Ishikawa (cell line): ENCODE measurements around the gene ARHGEF2.

Source experiments
- CEBPB ChIP-seq: IDR thresholded peaks from 2 replicates; pipeline ENCODE4 v1.6.1; 2012
- CREB1 ChIP-seq: IDR thresholded peaks from 2 replicates; pipeline ENCODE4 v1.6.1; 2012; ENCODE audit warnings: low read depth
- EGR1 ChIP-seq: IDR thresholded peaks from 2 replicates; pipeline ENCODE4 v1.6.1; 2012
- EP300 ChIP-seq: IDR thresholded peaks from 2 replicates; pipeline ENCODE4 v1.6.1; 2012; ENCODE audit warnings: borderline replicate concordance
- FOXM1 ChIP-seq: IDR thresholded peaks from 2 replicates; pipeline ENCODE4 v1.6.1; 2012; ENCODE audit warnings: low read depth, borderline replicate concordance
- MAX ChIP-seq: IDR thresholded peaks from 2 replicates; pipeline ENCODE4 v1.6.1; 2012
- NFIC ChIP-seq: IDR thresholded peaks from 2 replicates; pipeline ENCODE4 v1.6.1; 2012
- RAD21 ChIP-seq: IDR thresholded peaks from 2 replicates; pipeline ENCODE4 v1.6.1; 2012; ENCODE audit warnings: low read depth
- TAF1 ChIP-seq: IDR thresholded peaks from 2 replicates; pipeline ENCODE4 v1.6.1; 2012; ENCODE audit warnings: low read depth, mild to moderate bottlenecking
- TCF12 ChIP-seq: IDR thresholded peaks from 2 replicates; pipeline ENCODE4 v1.6.1; 2012; ENCODE audit warnings: low read depth
- TEAD4 ChIP-seq: IDR thresholded peaks from 2 replicates; pipeline ENCODE4 v1.6.1; 2012
- YY1 ChIP-seq: IDR thresholded peaks from 2 replicates; pipeline ENCODE4 v1.6.1; 2012; ENCODE audit warnings: low read depth
- ZBTB7A ChIP-seq: IDR thresholded peaks from 2 replicates; pipeline ENCODE4 v1.6.1; 2012; ENCODE audit warnings: low read depth
- TF ChIP-seq, protein P1 (sequence below): IDR thresholded peaks from 2 replicates; pipeline ENCODE4 v1.6.1; 2012; ENCODE audit warnings: low read depth, mild to moderate bottlenecking
- TF ChIP-seq, protein P2 (sequence below): IDR thresholded peaks from 2 replicates; pipeline ENCODE4 v1.6.1; 2012

Gene ARHGEF2

GRCh38 chr1:156020293-156021092, 42.1 kb upstream of the ARHGEF2 start, which contains the start of gene SSR2:
SSR2 (minus strand) TSS chr1:156020951; CDS start chr1:156020167, 784 bp downstream.
- TF ChIP-seq MAX = peak; percentile 57
- no peak for TF ChIP-seq CEBPB
- TF ChIP-seq CREB1 = peak; percentile 56; the same call in 1 of the 2 replicates
- peak; percentile 45; the same call in 1 of the 2 replicates for TF ChIP-seq TAF1
- TF ChIP-seq, protein P1, sequence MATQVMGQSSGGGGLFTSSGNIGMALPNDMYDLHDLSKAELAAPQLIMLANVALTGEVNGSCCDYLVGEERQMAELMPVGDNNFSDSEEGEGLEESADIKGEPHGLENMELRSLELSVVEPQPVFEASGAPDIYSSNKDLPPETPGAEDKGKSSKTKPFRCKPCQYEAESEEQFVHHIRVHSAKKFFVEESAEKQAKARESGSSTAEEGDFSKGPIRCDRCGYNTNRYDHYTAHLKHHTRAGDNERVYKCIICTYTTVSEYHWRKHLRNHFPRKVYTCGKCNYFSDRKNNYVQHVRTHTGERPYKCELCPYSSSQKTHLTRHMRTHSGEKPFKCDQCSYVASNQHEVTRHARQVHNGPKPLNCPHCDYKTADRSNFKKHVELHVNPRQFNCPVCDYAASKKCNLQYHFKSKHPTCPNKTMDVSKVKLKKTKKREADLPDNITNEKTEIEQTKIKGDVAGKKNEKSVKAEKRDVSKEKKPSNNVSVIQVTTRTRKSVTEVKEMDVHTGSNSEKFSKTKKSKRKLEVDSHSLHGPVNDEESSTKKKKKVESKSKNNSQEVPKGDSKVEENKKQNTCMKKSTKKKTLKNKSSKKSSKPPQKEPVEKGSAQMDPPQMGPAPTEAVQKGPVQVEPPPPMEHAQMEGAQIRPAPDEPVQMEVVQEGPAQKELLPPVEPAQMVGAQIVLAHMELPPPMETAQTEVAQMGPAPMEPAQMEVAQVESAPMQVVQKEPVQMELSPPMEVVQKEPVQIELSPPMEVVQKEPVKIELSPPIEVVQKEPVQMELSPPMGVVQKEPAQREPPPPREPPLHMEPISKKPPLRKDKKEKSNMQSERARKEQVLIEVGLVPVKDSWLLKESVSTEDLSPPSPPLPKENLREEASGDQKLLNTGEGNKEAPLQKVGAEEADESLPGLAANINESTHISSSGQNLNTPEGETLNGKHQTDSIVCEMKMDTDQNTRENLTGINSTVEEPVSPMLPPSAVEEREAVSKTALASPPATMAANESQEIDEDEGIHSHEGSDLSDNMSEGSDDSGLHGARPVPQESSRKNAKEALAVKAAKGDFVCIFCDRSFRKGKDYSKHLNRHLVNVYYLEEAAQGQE = no peak

DNA sequence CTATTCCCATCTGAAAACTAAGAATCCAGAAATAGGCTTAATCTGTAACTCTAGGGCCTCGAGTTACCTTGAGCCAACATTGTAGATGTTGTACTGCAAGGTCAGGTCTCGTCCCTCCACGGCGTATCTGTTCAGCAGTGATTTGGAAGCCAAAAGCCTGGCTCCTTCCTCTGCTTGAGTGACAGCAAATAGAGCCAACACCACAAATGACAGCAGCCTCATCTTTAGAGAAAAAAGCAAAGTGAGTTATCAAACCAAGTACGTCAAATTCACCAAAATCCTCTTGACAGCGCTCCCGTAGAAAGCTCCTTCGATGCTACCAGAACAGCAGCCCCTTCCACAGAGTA, 41.6 kb upstream of the ARHGEF2 start:
- TF ChIP-seq TCF12 (no peak), ZBTB7A (no peak), FOXM1 (no peak), TEAD4 (no peak), EP300 (no peak), MAX (no peak), NFIC (no peak), CEBPB (no peak), RAD21 (no peak), YY1 (no peak), TAF1 (no peak), EGR1 (no peak), CREB1 (no peak)
- TF ChIP-seq, protein P1 = no peak
- TF ChIP-seq, protein P2, sequence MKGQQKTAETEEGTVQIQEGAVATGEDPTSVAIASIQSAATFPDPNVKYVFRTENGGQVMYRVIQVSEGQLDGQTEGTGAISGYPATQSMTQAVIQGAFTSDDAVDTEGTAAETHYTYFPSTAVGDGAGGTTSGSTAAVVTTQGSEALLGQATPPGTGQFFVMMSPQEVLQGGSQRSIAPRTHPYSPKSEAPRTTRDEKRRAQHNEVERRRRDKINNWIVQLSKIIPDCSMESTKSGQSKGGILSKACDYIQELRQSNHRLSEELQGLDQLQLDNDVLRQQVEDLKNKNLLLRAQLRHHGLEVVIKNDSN = no peak

DNA sequence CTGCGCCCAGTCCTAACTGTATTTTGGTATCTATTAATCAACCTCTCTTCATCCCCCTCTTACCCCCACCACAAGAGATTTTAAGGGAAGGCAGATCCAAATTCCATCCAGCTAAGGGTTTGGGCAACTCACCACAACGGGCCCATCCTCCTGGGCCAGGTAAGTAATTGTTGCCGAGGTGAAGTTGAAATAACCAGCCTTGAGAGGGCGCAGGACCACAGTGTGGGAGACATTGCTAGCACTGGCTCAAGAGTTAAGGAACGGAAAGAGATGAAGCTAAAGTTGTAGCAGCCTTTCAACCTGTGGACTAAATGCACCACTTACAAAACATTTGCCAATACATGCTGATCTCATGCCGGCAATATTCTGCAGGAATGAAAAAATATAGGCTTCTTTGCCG, 36.5 kb upstream of the ARHGEF2 start:
- TF ChIP-seq EGR1 (no peak), MAX (no peak), NFIC (no peak)
- TF ChIP-seq, protein P1 = no peak

DNA sequence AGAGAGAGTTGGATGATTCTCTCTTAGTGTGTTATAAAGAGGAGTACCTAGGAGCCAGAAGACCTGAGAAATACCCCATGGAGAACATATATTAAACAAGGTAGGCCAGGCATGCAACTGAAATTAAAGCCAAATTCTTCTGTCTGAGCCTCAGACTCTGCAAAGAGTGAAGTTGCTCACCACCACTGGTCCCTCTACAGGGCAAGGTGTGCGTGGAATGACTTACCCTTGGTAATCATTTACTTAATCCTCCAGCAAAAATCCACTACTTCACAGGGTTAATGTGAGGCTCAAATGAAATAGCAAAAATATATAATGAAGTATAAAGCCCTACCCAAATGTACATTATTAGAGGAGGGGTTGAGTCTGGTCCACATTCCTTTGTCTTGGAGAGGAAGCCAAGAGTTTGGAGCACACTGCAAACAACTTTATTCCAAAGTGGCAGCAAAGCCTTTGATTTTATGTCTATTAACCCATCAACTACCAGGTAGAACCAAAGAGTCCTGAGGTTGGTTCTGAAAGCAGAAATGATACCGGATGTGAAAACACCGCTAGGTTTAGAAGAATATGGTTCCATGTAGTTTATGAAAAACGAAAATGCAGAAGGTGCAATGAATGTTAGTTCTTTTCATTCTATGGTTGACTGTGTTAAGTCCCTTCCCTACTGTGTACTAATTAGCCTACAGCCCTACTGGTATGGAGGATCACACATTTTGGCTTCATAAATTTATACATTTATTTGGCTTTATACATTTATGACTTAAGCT, 33.9 kb upstream of the ARHGEF2 start:
- TF ChIP-seq EGR1 (no peak), RAD21 (no peak), NFIC (no peak), MAX (no peak), TCF12 (no peak)
- TF ChIP-seq, protein P2 = no peak
